Stimulated activated CD8-positive, alpha-beta memory T cell treated with anti-CD3 and anti-CD28 coated beads, Interleukin-12 subunit alpha, Interleukin-12 subunit beta, amount 100 ng/mL, for 4 hours (primary cell): ENCODE data around the gene ZNF277.

Source experiments
- DNase-seq: peaks from one replicate; pipeline ENCODE4 v3.0.0-alpha.2; 2020; ENCODE audit warnings: low read depth

Gene ZNF277

GRCh38 chr7:112206238-112206990, at the start of gene ZNF277, which contains the start of gene DOCK4:
Gene ZNF277, plus strand, starts transcription at chr7:112206695. Its CDS starts 22 bp downstream, at chr7:112206717.
Gene DOCK4, minus strand, starts transcription at chr7:112206399. Its CDS starts 261 bp downstream, at chr7:112206138.
- DNase-seq: peak; percentile 99

- DNase-seq: no peak
These were observed 49.4 kb upstream of the ZNF277 start for GRCh38 chr7:112157072-112157471.

- DNase-seq: no peak
These were observed 47.1 kb upstream of the ZNF277 start for GRCh38 chr7:112159351-112159750.

GRCh38 chr7:112160130-112160770, 46.2 kb upstream of the ZNF277 start:
- no peak for DNase-seq

- DNase-seq: no peak
These were observed 45.7 kb upstream of the ZNF277 start for GRCh38 chr7:112160771-112161150.

- no peak for DNase-seq
These were observed 45.0 kb upstream of the ZNF277 start for GRCh38 chr7:112161253-112162141.

- DNase-seq: no peak
These were observed 44.2 kb upstream of the ZNF277 start for GRCh38 chr7:112162142-112162766.

GRCh38 chr7:112162784-112163506, 43.5 kb upstream of the ZNF277 start:
- DNase-seq: no peak

- DNase-seq: no peak
These were observed 39.3 kb upstream of the ZNF277 start for GRCh38 chr7:112167147-112167546.

GRCh38 chr7:112168915-112169314, 37.6 kb upstream of the ZNF277 start:
- no peak for DNase-seq

GRCh38 chr7:112171673-112172072, 34.8 kb upstream of the ZNF277 start:
- DNase-seq: no peak

- no peak for DNase-seq
These were observed 33.5 kb upstream of the ZNF277 start for GRCh38 chr7:112172870-112173567.

GRCh38 chr7:112173568-112173905, 33.0 kb upstream of the ZNF277 start:
- no peak for DNase-seq

- DNase-seq: no peak
These were observed 32.3 kb upstream of the ZNF277 start for GRCh38 chr7:112174192-112174591.

- DNase-seq: no peak
These were observed 30.3 kb upstream of the ZNF277 start for GRCh38 chr7:112176241-112176640.

GRCh38 chr7:112176693-112177415, 29.6 kb upstream of the ZNF277 start:
- no peak for DNase-seq

- no peak for DNase-seq
These were observed 26.3 kb upstream of the ZNF277 start for GRCh38 chr7:112180223-112180622.

- DNase-seq: no peak
These were observed 23.7 kb upstream of the ZNF277 start for GRCh38 chr7:112182749-112183148.

- no peak for DNase-seq
These were observed 23.2 kb upstream of the ZNF277 start for GRCh38 chr7:112183266-112183665.

GRCh38 chr7:112184455-112184854, 22.0 kb upstream of the ZNF277 start:
- DNase-seq: no peak
